Measurements from ENCODE around the gene LRRC2.

The LRRC2 gene

GRCh38 chr3:46505953-46506352, 60.1 kb downstream of the LRRC2 start:
- TF ChIP-seq CTCF (IDR thresholded peaks at IDR 0.05): no peak
- H3K27me3 ChIP-seq: peaks cover 4% of the 10 kb centered on the region
- no peak overlapping the region for H3K27ac ChIP-seq
- no peaks in the 10 kb centered on the region for H3K36me3 ChIP-seq
- H3K4me1 ChIP-seq (ENCODE audit: control insufficient read depth in 1 of 2, insufficient read depth in 1 of 2, low read depth in 1 of 2, low read length in 1 of 2): no peaks in the 10 kb centered on the region
- no peak overlapping the region for H3K4me3 ChIP-seq (ENCODE audit: low read depth in 1 of 2, low read length in 1 of 2)
- H3K9me3 ChIP-seq: no peaks in the 10 kb centered on the region

GRCh38 chr3:46504789-46505188, 61.3 kb downstream of the LRRC2 start:
- H3K9me3 ChIP-seq: no peaks in the 10 kb centered on the region
- H3K36me3 ChIP-seq: no peaks in the 10 kb centered on the region
- H3K4me3 ChIP-seq (ENCODE audit: low read depth in 1 of 2, low read length in 1 of 2): no peak overlapping the region
- no peak overlapping the region for H3K27ac ChIP-seq
- no peak for TF ChIP-seq CTCF (IDR thresholded peaks at IDR 0.05)
- H3K4me1 ChIP-seq (ENCODE audit: control insufficient read depth in 1 of 2, insufficient read depth in 1 of 2, low read depth in 1 of 2, low read length in 1 of 2): no peaks in the 10 kb centered on the region
- peaks cover 4% of the 10 kb centered on the region for H3K27me3 ChIP-seq

DNA sequence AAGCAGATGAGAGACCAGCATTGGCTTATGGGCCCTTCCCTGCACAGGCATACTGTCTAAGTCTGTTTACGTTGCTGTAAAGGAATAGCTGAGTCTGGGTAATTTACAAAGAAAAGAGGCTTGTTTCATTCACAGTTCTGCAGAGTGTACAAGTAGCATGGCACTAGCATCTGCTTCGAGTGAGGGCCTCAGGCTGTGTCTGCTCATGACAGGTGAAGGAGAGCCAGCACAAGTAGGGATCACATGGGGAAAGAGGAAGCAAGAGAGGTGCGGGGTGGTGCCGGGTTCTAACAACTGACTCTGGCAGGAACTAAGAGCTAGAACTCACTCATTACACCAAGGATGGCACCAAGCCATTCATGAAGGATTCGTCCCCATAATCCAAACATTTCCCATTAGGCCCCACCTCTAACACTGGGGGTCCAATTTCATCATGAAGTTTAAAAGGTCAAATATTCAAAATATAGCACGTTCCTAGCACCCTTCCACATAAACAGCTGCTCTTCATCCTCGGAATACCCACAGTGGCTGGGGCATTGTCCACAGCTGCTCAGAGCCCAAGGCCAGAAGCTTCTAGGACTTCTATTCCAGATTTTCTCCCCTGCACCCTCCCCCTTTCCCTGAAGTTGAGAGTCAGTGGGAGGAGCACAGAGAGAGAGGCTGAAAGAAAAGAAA, 62.8 kb downstream of the LRRC2 start:
- no peak for TF ChIP-seq CTCF (IDR thresholded peaks at IDR 0.05)
- Histone ChIP-seq H3K36me3 (no peaks in the 10 kb centered on the region), H3K9me3 (no peaks in the 10 kb centered on the region), H3K27ac (no peak overlapping the region), H3K27me3 (peaks cover 4% of the 10 kb centered on the region), H3K4me1 (ENCODE audit: control insufficient read depth in 1 of 2, insufficient read depth in 1 of 2, low read depth in 1 of 2, low read length in 1 of 2) (no peaks in the 10 kb centered on the region), H3K4me3 (ENCODE audit: low read depth in 1 of 2, low read length in 1 of 2) (no peak overlapping the region)

DNA sequence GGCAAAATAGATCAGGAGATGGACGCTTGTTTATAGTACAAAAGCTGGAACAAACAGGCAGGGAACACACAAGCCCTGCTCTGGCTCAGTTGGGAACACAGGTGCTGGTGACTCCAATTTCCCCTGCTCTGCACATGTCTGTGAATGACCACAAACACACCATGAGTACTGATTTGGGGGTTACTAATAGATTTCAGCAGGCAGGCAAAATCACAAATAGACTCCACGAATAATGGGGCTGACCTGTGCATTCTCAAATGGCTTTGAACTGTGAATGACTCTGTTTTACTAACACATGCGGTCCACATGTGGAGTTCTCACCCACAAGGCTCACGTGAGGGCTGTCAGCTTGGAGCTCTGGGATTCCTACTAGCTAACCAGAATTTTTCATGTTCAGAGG, 64.4 kb downstream of the LRRC2 start:
- peaks cover 3% of the 10 kb centered on the region for H3K27me3 ChIP-seq
- H3K4me1 ChIP-seq (ENCODE audit: control insufficient read depth in 1 of 2, insufficient read depth in 1 of 2, low read depth in 1 of 2, low read length in 1 of 2): no peaks in the 10 kb centered on the region

GRCh38 chr3:46500656-46501635, 65.2 kb downstream of the LRRC2 start:
- Histone ChIP-seq H3K27me3 (no peaks in the 10 kb centered on the region), H3K4me1 (ENCODE audit: control insufficient read depth in 1 of 2, insufficient read depth in 1 of 2, low read depth in 1 of 2, low read length in 1 of 2) (no peaks in the 10 kb centered on the region), H3K4me3 (ENCODE audit: low read depth in 1 of 2, low read length in 1 of 2) (no peak overlapping the region), H3K27ac (no peak overlapping the region), H3K9me3 (no peaks in the 10 kb centered on the region), H3K36me3 (no peaks in the 10 kb centered on the region)
- TF ChIP-seq CTCF (IDR thresholded peaks at IDR 0.05): no peak

More for the DNA sequence above, 64.4 kb downstream of the LRRC2 start:
- no peaks in the 10 kb centered on the region for H3K36me3 ChIP-seq
- no peak overlapping the region for H3K4me3 ChIP-seq (ENCODE audit: low read depth in 1 of 2, low read length in 1 of 2)
- no peak for TF ChIP-seq CTCF (IDR thresholded peaks at IDR 0.05)
- H3K27ac ChIP-seq: no peak overlapping the region
- H3K9me3 ChIP-seq: no peaks in the 10 kb centered on the region
